K562 (cell line): ENCODE results near the gene PNMT. TPM values are rescaled to one million over a fixed set of nuclear protein-coding genes. Genes with fewer than 3 reads are reported as not detected.

Experiments
- BCOR ChIP-seq: fragments of 450-650 bp; IDR thresholded peaks from 2 replicates; pipeline ENCODE4 v1.6.1; 2016
- HCFC1 ChIP-seq: IDR thresholded peaks from 2 replicates; pipeline ENCODE4 v1.6.1; 2012; ENCODE audit warnings: low read depth, low read length, improper control_type of control experiment
- MAZ ChIP-seq, 2 experiments: fragments of 450-650 bp in 1 of 2; sonication (generic) in 1 of 2; formaldehyde crosslinking; IDR thresholded peaks in 1 of 2; conservative IDR thresholded peaks in 1 of 2; 2 replicates each; pipeline versions ENCODE4 v1.4.0 to v1.5.0; 2020; ENCODE audit warnings: mild to moderate bottlenecking in 1 of 2, missing genetic modification reagents in 1 of 2
- MYNN ChIP-seq, 2 experiments: sonication (generic); formaldehyde crosslinking in 1 of 2; IDR thresholded peaks; 2 replicates each; pipeline versions ENCODE4 v1.5.0 to v1.6.1; 2016 to 2020; ENCODE audit warnings: antibody characterized with exemption in 1 of 2, missing genetic modification reagents in 1 of 2
- NCOA2 ChIP-seq, 2 experiments: fragments of 450-650 bp; IDR thresholded peaks; 2 replicates each; pipeline ENCODE4 v1.6.1; 2018; ENCODE audit warnings: mild to moderate bottlenecking in 2 of 2, moderate library complexity in 1 of 2; ENCODE audit not compliant: partially characterized antibody in 2 of 2
- TBP ChIP-seq: optimal IDR thresholded peaks from 2 replicates; pipeline ENCODE3; 2011; ENCODE audit warnings: low read depth, low read length, improper control_type of control experiment
- TCF7L2 ChIP-seq: fragments of 150-350 bp; IDR thresholded peaks from 2 replicates; pipeline ENCODE4 v1.6.1; 2016; ENCODE audit warnings: low read depth, mild to moderate bottlenecking, low read length, moderate library complexity
- TEAD4 ChIP-seq, 2 experiments: sonication (generic) in 1 of 2; formaldehyde crosslinking in 1 of 2; IDR thresholded peaks; 2 replicates each; pipeline versions ENCODE4 v1.6.1 to v1.8.0; 2012 to 2022; ENCODE audit warnings: borderline replicate concordance in 1 of 2, inconsistent platforms in 1 of 2, low read length in 1 of 2, mild to moderate bottlenecking in 1 of 2, missing genetic modification reagents in 1 of 2
- YY1 ChIP-seq, 3 experiments: IDR thresholded peaks; 2 replicates each; pipeline ENCODE4 v1.6.1; 2011; ENCODE audit warnings: low read length in 2 of 3, mild to moderate bottlenecking in 2 of 3, moderate library complexity in 2 of 3, borderline replicate concordance in 1 of 3, control low read depth in 1 of 3, low read depth in 1 of 3; ENCODE audit not compliant: insufficient read depth in 3 of 3, insufficient replicate concordance in 2 of 3, control insufficient read depth in 1 of 3, insufficient read length in 1 of 3; ENCODE audit errors: extremely low read depth in 1 of 3
- ZNF57 ChIP-seq: fragments of 450-650 bp; formaldehyde crosslinking; IDR thresholded peaks from 2 replicates; pipeline ENCODE4 v1.4.0; 2020; ENCODE audit warnings: mild to moderate bottlenecking, moderate library complexity
- polyA plus RNA-seq, 8 experiments: library from polyadenylated mRNA; depleted of rRNA in 4 of 8; stranded (reverse) in 5 of 8; unstranded in 3 of 8; fragments of >200 nt; fragmentation: Nextera tagmentation in 2 of 8; fragmentation: Illumina TruSeq in 1 of 8; extraction: Ambion mirVana in 2 of 8; extraction: Trizol in 1 of 8; gene quantifications; 2 replicates each; pipeline versions ENCODE4 v1.2.1 to v1.2.3, GENCODE V29; 2011 to 2014; ENCODE audit warnings: inconsistent platforms in 1 of 8, missing spikeins in 1 of 8
- total RNA-seq, 7 experiments: library from RNA; depleted of rRNA in 6 of 7; stranded (reverse); fragments of >200 nt in 6 of 7; fragmentation: Illumina TruSeq in 2 of 7; extraction: Trizol in 2 of 7; gene quantifications; 2 replicates each; pipeline versions ENCODE4 v1.2.1 to v1.2.3, GENCODE V29; 2011 to 2021; ENCODE audit warnings: low replicate concordance in 1 of 7
- TF ChIP-seq, protein P1 (sequence below): sonication (generic); formaldehyde crosslinking; IDR thresholded peaks from 2 replicates; pipeline ENCODE4 v1.8.0; 2022; ENCODE audit warnings: missing genetic modification reagents, mild to moderate bottlenecking, moderate library complexity, borderline replicate concordance

The PNMT gene
- total and polyA plus RNA-seq, 9 of the 15 experiments (the other 6 are each of a cell fraction or from before 2014, with no cell fraction given) = 0.55 to 18.1 (median 5.8) TPM

DNA sequence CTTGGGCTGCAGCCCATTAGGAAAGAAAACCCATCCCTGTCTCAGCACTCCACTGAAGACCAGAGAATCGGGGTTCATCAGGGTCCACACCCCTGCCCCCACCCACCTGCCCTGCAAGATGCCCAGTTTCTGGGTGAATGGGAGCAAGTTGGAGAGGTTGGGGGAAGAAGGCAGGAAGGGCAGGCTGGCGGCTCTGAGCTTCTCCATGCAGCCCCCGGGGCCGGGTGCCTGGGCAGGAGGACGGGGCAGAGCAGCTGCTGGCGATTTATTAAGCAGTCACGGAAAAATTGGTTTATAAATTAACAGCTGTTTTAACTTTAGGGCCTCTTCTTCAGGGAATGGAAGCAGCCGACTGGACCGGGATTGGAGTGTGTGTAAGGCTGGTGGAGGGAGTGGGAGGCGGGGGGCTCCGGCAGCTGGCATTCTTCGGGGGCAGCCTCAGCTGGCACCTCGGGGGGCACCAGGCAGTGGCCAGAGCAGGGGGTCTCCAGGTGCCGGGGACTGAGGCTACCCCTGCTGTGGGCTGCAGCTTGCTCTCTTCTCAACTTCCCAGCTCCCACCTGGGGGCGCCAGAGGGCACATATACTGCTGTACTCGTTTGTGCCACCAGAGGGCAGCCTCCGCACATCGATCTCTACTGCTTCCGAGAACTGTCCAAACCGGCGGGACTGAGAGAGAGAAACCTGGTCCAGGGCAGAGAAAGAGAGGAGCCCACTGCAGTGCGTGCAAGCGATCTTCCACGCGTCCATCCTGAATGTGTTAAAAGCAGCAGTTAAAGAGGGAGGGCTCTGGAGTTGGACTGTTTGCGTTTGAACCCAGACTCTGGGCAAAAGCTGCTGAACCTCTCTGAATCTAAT, 46.5 kb upstream of the PNMT start (continued):
- TF ChIP-seq, protein P1, sequence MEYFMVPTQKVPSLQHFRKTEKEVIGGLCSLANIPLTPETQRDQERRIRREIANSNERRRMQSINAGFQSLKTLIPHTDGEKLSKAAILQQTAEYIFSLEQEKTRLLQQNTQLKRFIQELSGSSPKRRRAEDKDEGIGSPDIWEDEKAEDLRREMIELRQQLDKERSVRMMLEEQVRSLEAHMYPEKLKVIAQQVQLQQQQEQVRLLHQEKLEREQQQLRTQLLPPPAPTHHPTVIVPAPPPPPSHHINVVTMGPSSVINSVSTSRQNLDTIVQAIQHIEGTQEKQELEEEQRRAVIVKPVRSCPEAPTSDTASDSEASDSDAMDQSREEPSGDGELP (CRISPR knock-in tag) = peak; percentile 35; the same call in 1 of the 2 replicates
- TF ChIP-seq MAZ (CRISPR knock-in tag; conservative IDR thresholded peaks at IDR 0.05 in 1 of 2, IDR thresholded peaks at IDR 0.05 in 1 of 2) = peak in 1 of 2 experiments; percentile 76; a peak in 2 of 4 replicates
- peak; percentile 54; the same call in 1 of the 2 replicates for TF ChIP-seq MYNN (IDR thresholded peaks at IDR 0.05)
- TF ChIP-seq MYNN (CRISPR knock-in tag; IDR thresholded peaks at IDR 0.05) = no peak
- no peak for TF ChIP-seq TCF7L2
- no peak for TF ChIP-seq NCOA2 (IDR thresholded peaks at IDR 0.05; ENCODE audit: partially characterized antibody in 2 of 2)
- peak; percentile 37 for TF ChIP-seq TBP
- peak; percentile 14; the same call in 1 of the 2 replicates for TF ChIP-seq TEAD4 (IDR thresholded peaks at IDR 0.05; ENCODE audit: low read length)
- no peak for TF ChIP-seq TEAD4 (CRISPR knock-in tag; IDR thresholded peaks at IDR 0.05; ENCODE audit: borderline replicate concordance)
- 0 out of 2 replicates have a peak, but pooled peaks have one; percentile 8 for TF ChIP-seq BCOR
- no peak for TF ChIP-seq ZNF57 (CRISPR knock-in tag)
- peak in 1 of 3 experiments; percentile 23 for TF ChIP-seq YY1 (IDR thresholded peaks at IDR 0.05; ENCODE audit: borderline replicate concordance in 1 of 3, control insufficient read depth in 1 of 3, extremely low read depth in 1 of 3, insufficient read depth in 3 of 3, insufficient read length in 1 of 3, insufficient replicate concordance in 2 of 3, low read depth in 1 of 3, low read length in 2 of 3)
- TF ChIP-seq HCFC1 = peak; percentile 48
